Suprapubic skin (tissue), 4 donors: ENCODE results near the gene GAS2L2. TPM values are rescaled to one million over a fixed set of nuclear protein-coding genes. Genes with fewer than 3 reads are reported as not detected.
A peak's percentile ranks its signal among the peaks of the same experiment; 100 is the strongest.

ENCODE experiments used
- DNase-seq, 2 donors: peaks; one replicate each; pipeline ENCODE4 v3.0.0-alpha.2; 2019; ENCODE audit warnings: low spot score in 2 of 2
- H3K27ac ChIP-seq: fragments of 200-600 bp; sonication (generic); one replicate; pipeline ENCODE4 v1.5.1; 2019
- H3K27me3 ChIP-seq: fragments of 200-600 bp; sonication (generic); one replicate; pipeline ENCODE4 v1.5.1; 2019
- H3K36me3 ChIP-seq: fragments of 200-600 bp; sonication (generic); one replicate; pipeline ENCODE4 v1.5.1; 2019
- H3K4me1 ChIP-seq: fragments of 200-600 bp; sonication (generic); one replicate; pipeline ENCODE4 v1.5.1; 2019
- H3K4me3 ChIP-seq: fragments of 200-600 bp; sonication (generic); one replicate; pipeline ENCODE4 v1.5.1; 2019; ENCODE audit warnings: mild to moderate bottlenecking
- H3K9me3 ChIP-seq: fragments of 200-600 bp; sonication (generic); one replicate; pipeline ENCODE4 v1.5.1; 2019
- CTCF ChIP-seq, 2 donors: fragments of 200-600 bp in 1 of 2; fragments of 450-650 bp in 1 of 2; sonication (generic) in 1 of 2; IDR thresholded peaks; one replicate each; pipeline ENCODE4 v1.5.1; 2016 to 2019; ENCODE audit warnings: antibody characterized with exemption in 2 of 2, mild to moderate bottlenecking in 1 of 2, moderate library complexity in 1 of 2
- EP300 ChIP-seq: sonication (generic); formaldehyde crosslinking; IDR thresholded peaks from one replicate; pipeline ENCODE4 v1.6.1; 2017; ENCODE audit warnings: antibody characterized with exemption
- POLR2A ChIP-seq, 2 donors: fragments of 450-650 bp; IDR thresholded peaks; one replicate each; pipeline ENCODE4 v1.6.1; 2017; ENCODE audit warnings: antibody characterized with exemption in 2 of 2, mild to moderate bottlenecking in 2 of 2, moderate library complexity in 2 of 2
- POLR2AphosphoS5 ChIP-seq, 3 donors: sonication (generic); formaldehyde crosslinking; IDR thresholded peaks; one replicate each; pipeline ENCODE4 v1.6.1; 2017; ENCODE audit warnings: antibody characterized with exemption in 3 of 3
- WGBS: methylation state at CpG from one replicate; pipeline ENCODE4 v1.1.5; 2018; 5-methylcytosine and 5-hydroxymethylcytosine counted together
- total RNA-seq, 4 donors: library from RNA; depleted of rRNA; stranded (reverse); fragments of >200 nt; gene quantifications; one replicate each; pipeline ENCODE4 v1.1.0, GENCODE V29; 2016

Gene GAS2L2
- total RNA-seq, 4 donors from 2014 or later, result 0.24 to 0.49 TPM; not detected in 2

- TF ChIP-seq CTCF (IDR thresholded peaks at IDR 0.05), result no peak
- TF ChIP-seq POLR2AphosphoS5 (IDR thresholded peaks at IDR 0.05), result no peak
- no peak for TF ChIP-seq EP300
- no peak for TF ChIP-seq POLR2A (IDR thresholded peaks at IDR 0.05)
- 85% methylated on average over 7 of the region's 8 CpGs for WGBS
- no peaks in the 10 kb centered on the region for H3K36me3 ChIP-seq
- H3K27ac ChIP-seq, result no peak overlapping the region
- no peak overlapping the region for H3K4me3 ChIP-seq
- DNase-seq, result peak in 1 of 2 donors; percentile 48
- H3K4me1 ChIP-seq, result peaks cover 30% of the 10 kb centered on the region
- peaks cover 62% of the 10 kb centered on the region for H3K27me3 ChIP-seq
- no peaks in the 10 kb centered on the region for H3K9me3 ChIP-seq
Measured at GRCh38 chr17:35744830-35745229, 8.2 kb downstream of the GAS2L2 start.

- Histone ChIP-seq H3K4me1 (peaks cover 19% of the 10 kb centered on the region), H3K36me3 (no peaks in the 10 kb centered on the region), H3K4me3 (no peak overlapping the region), H3K27me3 (peaks cover 53% of the 10 kb centered on the region), H3K27ac (no peak overlapping the region), H3K9me3 (no peaks in the 10 kb centered on the region)
- WGBS, result 46% methylated on average over 6 of the region's 7 CpGs
- DNase-seq, result peak in 1 of 2 donors; percentile 42
- TF ChIP-seq POLR2A (IDR thresholded peaks at IDR 0.05) (no peak), EP300 (no peak), CTCF (IDR thresholded peaks at IDR 0.05) (no peak), POLR2AphosphoS5 (IDR thresholded peaks at IDR 0.05) (no peak)
Measured at GRCh38 chr17:35743626-35744328, 9.3 kb downstream of the GAS2L2 start.

- peaks cover 45% of the 10 kb centered on the region for H3K27me3 ChIP-seq
- no peaks in the 10 kb centered on the region for H3K9me3 ChIP-seq
- peaks cover 12% of the 10 kb centered on the region for H3K4me1 ChIP-seq
- no peaks in the 10 kb centered on the region for H3K36me3 ChIP-seq
- 80% methylated on average over 5 of the region's 7 CpGs for WGBS
- no peak overlapping the region for H3K4me3 ChIP-seq
- H3K27ac ChIP-seq, result no peak overlapping the region
- no peak for TF ChIP-seq POLR2A (IDR thresholded peaks at IDR 0.05)
- no peak for TF ChIP-seq CTCF (IDR thresholded peaks at IDR 0.05)
- DNase-seq, result peak; percentile 36 to 61
Measured at GRCh38 chr17:35742896-35743477, 10.1 kb downstream of the GAS2L2 start.

DNA sequence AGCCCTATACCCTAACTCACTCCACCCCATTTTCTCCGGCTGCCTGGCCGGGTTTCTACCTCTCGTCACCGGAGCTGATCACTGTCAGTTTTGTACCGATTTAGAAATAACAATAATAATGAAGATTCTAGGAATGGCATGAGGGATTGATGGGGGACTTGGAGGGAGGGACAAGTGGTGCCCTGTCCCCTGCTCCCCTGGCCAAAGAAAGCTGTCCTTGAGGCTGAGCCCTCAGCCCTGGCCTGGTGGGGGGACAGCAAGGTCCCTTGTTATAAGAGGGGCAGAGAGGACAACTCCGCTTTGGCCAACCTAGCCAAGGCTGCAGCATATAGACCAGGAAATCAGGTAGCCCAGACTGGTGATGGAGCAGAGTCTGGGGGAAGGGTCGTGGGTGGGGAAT is 10.5 kb downstream of the GAS2L2 start:
- H3K4me1 ChIP-seq, result peaks cover 12% of the 10 kb centered on the region
- no peaks in the 10 kb centered on the region for H3K9me3 ChIP-seq
- no peaks in the 10 kb centered on the region for H3K36me3 ChIP-seq
- 77% methylated on average over 7 of the region's 7 CpGs for WGBS
- no peak overlapping the region for H3K27ac ChIP-seq
- DNase-seq, result peak; percentile 22 to 47
- H3K4me3 ChIP-seq, result no peak overlapping the region
- H3K27me3 ChIP-seq, result peaks cover 45% of the 10 kb centered on the region
- no peak for TF ChIP-seq CTCF (IDR thresholded peaks at IDR 0.05)
- TF ChIP-seq POLR2A (IDR thresholded peaks at IDR 0.05), result no peak
- no peak for TF ChIP-seq EP300
- no peak for TF ChIP-seq POLR2AphosphoS5 (IDR thresholded peaks at IDR 0.05)

GRCh38 chr17:35740997-35741931 is 11.8 kb downstream of the GAS2L2 start:
- no peaks in the 10 kb centered on the region for H3K36me3 ChIP-seq
- H3K27ac ChIP-seq, result no peak overlapping the region
- no peak for TF ChIP-seq EP300
- no peak for TF ChIP-seq CTCF (IDR thresholded peaks at IDR 0.05)
- no peak for TF ChIP-seq POLR2AphosphoS5 (IDR thresholded peaks at IDR 0.05)
- no peak for TF ChIP-seq POLR2A (IDR thresholded peaks at IDR 0.05)
- H3K9me3 ChIP-seq, result no peaks in the 10 kb centered on the region
- 12% methylated on average over 37 of the region's 73 CpGs for WGBS
- peak; percentile 54 to 70 for DNase-seq
- H3K4me1 ChIP-seq, result peaks cover 10% of the 10 kb centered on the region
- H3K27me3 ChIP-seq, result peaks cover 45% of the 10 kb centered on the region
- H3K4me3 ChIP-seq, result peak overlapping the region; percentile 34
